Measurements from ENCODE around the gene UNC80.

Gene UNC80

DNA sequence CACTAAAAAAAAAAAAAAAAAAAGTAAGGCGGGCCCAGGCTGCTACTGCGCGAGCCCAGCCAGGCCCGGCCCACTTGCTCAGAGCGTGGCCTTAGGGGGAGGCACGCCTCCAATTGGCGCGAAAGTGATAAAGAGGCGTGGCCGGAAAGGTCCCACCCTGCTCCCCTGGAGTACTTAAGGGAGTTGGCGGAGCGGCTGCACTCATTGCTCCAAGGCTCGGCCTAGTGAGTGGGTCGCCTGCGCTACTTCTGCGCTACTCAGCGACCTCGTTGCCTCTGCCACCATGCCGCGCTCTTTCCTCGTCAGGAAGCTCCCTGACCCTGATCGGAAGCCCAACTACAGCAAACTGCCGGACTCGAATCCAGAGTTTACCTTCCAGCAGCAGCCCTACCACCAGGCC lies 36.9 kb downstream of the UNC80 start:
- 96% methylated on average over 24 of the region's 24 CpGs for WGBS
- H3K9me3 ChIP-seq (ENCODE audit: insufficient read depth, low read depth, low read length): no peaks in the 10 kb centered on the region
- H3K4me1 ChIP-seq (ENCODE audit: insufficient read depth, low read length): peaks cover 8% of the 10 kb centered on the region

DNA sequence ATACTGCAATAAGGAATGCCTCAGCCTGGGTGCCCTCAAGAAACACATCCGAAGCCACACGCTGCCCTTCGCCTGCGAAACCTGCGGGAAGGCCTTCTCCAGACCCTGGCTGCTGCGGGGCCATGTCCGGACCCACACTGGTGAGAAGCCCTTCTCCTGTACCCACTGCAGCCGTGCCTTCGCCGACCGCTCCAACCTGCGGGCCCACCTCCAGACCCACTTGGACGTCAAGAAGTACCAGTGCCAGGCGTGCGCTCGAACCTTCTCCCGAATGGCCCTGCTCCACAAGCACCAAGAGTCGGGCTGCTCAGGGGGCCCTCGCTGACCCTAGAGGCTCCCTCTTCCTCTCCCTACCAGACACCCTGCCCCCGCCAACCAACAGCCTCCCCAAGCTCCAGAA lies 37.6 kb downstream of the UNC80 start:
- Histone ChIP-seq H3K4me3 (ENCODE audit: low read length) (no peak overlapping the region), H3K9ac (ENCODE audit: low read depth, low read length) (no peak overlapping the region), H3K27me3 (ENCODE audit: insufficient read depth, low read length) (no peaks in the 10 kb centered on the region), H3K4me1 (ENCODE audit: insufficient read depth, low read length) (peaks cover 13% of the 10 kb centered on the region), H3K27ac (ENCODE audit: low read depth, low read length) (no peak overlapping the region), H3K36me3 (ENCODE audit: insufficient read depth, low read length) (no peaks in the 10 kb centered on the region), H3K9me3 (ENCODE audit: insufficient read depth, low read depth, low read length) (no peaks in the 10 kb centered on the region)
- WGBS: 96% methylated on average over 20 of the region's 20 CpGs

More for the DNA sequence above, 36.9 kb downstream of the UNC80 start:
- no peaks in the 10 kb centered on the region for H3K27me3 ChIP-seq (ENCODE audit: insufficient read depth, low read length)
- no peak overlapping the region for H3K27ac ChIP-seq (ENCODE audit: low read depth, low read length)
- no peak overlapping the region for H3K4me3 ChIP-seq (ENCODE audit: low read length)
- H3K9ac ChIP-seq (ENCODE audit: low read depth, low read length): no peak overlapping the region
- no peaks in the 10 kb centered on the region for H3K36me3 ChIP-seq (ENCODE audit: insufficient read depth, low read length)

DNA sequence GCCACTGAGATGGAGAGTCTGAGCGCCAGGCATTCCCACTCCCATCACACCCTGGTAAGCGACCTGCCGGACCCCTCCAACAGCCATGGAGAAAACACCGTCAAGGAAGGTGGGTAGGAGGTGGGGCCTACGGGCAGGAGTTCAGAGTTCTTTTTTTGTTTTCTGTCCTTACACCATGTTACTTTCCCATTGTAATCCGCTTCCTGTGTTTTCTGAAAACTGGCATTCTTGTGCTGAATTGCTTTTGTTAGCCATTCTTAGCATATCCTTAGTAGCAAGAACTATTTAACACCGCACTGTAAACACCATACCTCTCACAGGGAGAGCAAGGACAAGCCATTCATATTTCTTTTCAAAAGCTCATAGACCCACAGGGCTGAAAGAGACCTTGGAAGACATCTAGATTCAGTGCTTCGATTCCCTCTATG lies 46.2 kb downstream of the UNC80 start:
- H3K9ac ChIP-seq (ENCODE audit: low read depth, low read length): peak overlapping the region; percentile 28; the same call in 1 of the 2 replicates

GRCh38 chr2:209818939-209819338 lies 47.3 kb downstream of the UNC80 start:
- Histone ChIP-seq H3K27me3 (ENCODE audit: insufficient read depth, low read length) (no peaks in the 10 kb centered on the region), H3K36me3 (ENCODE audit: insufficient read depth, low read length) (no peaks in the 10 kb centered on the region), H3K4me1 (ENCODE audit: insufficient read depth, low read length) (peaks cover 21% of the 10 kb centered on the region), H3K9me3 (ENCODE audit: insufficient read depth, low read depth, low read length) (peaks cover 6% of the 10 kb centered on the region), H3K4me3 (ENCODE audit: low read length) (no peak overlapping the region), H3K27ac (ENCODE audit: low read depth, low read length) (peak overlapping the region; percentile 90; the same call in 1 of the 2 replicates), H3K9ac (ENCODE audit: low read depth, low read length) (no peak overlapping the region)
- WGBS: 94% methylated on average over 7 of the region's 7 CpGs

More for the DNA sequence above, 46.2 kb downstream of the UNC80 start:
- Histone ChIP-seq H3K27me3 (ENCODE audit: insufficient read depth, low read length) (no peaks in the 10 kb centered on the region), H3K27ac (ENCODE audit: low read depth, low read length) (peak overlapping the region; percentile 90), H3K9me3 (ENCODE audit: insufficient read depth, low read depth, low read length) (peaks cover 6% of the 10 kb centered on the region), H3K4me3 (ENCODE audit: low read length) (peak overlapping the region; percentile 2; the same call in 1 of the 2 replicates), H3K36me3 (ENCODE audit: insufficient read depth, low read length) (no peaks in the 10 kb centered on the region), H3K4me1 (ENCODE audit: insufficient read depth, low read length) (peaks cover 31% of the 10 kb centered on the region)
- WGBS: 27% methylated on average over 8 of the region's 8 CpGs

- Histone ChIP-seq H3K9me3 (ENCODE audit: insufficient read depth, low read depth, low read length) (peaks cover 6% of the 10 kb centered on the region), H3K27ac (ENCODE audit: low read depth, low read length) (no peak overlapping the region), H3K4me3 (ENCODE audit: low read length) (no peak overlapping the region), H3K4me1 (ENCODE audit: insufficient read depth, low read length) (peaks cover 20% of the 10 kb centered on the region), H3K27me3 (ENCODE audit: insufficient read depth, low read length) (no peaks in the 10 kb centered on the region), H3K36me3 (ENCODE audit: insufficient read depth, low read length) (no peaks in the 10 kb centered on the region), H3K9ac (ENCODE audit: low read depth, low read length) (no peak overlapping the region)
- 93% methylated on average over 4 of the region's 4 CpGs for WGBS
Measured at GRCh38 chr2:209821806-209822205, 50.2 kb downstream of the UNC80 start.

DNA sequence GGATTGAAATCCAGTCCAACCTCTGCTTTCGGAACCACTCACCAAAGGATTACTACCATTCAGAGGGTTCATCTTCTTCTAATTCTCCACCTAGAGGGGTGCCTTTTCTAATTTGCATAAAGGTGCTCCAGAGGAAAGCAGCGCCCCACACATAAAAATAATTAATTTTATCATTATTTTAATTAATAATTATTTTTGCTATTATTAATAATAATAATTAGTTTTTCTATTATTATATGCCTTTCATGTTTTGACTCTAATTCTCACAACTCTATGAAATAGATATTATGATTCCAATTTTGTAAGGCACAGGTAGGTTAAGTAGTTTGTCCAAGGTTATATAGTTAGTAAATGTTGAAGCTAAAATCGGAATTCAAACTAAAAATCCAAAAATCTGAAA lies 51.9 kb downstream of the UNC80 start:
- 89% methylated on average over 2 of the region's 3 CpGs for WGBS
- no peak overlapping the region for H3K4me3 ChIP-seq (ENCODE audit: low read length)
- no peak overlapping the region for H3K27ac ChIP-seq (ENCODE audit: low read depth, low read length)
- H3K36me3 ChIP-seq (ENCODE audit: insufficient read depth, low read length): no peaks in the 10 kb centered on the region
- H3K27me3 ChIP-seq (ENCODE audit: insufficient read depth, low read length): no peaks in the 10 kb centered on the region
- peaks cover 6% of the 10 kb centered on the region for H3K9me3 ChIP-seq (ENCODE audit: insufficient read depth, low read depth, low read length)
- H3K4me1 ChIP-seq (ENCODE audit: insufficient read depth, low read length): peaks cover 7% of the 10 kb centered on the region
- no peak overlapping the region for H3K9ac ChIP-seq (ENCODE audit: low read depth, low read length)

DNA sequence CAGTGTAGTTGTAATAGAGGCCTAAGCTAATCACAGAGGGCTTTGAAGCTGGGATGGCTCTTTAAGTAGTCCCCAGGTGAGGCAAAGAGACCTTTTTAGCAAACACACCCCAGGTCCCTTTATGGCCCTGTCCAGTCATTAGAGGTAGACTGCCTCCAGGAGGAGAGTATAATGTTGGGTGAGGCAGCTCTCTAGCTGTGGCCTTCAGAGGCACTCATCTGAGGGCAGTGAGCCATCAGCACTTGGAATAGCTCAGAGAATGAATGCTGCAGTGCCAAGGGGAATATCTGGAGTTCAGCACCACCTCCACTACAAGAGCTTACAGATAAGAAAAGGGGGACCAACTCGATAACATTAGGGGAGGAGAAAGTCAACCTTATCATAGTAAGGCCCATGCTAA lies 52.8 kb downstream of the UNC80 start:
- 60% methylated on average over 1 of the region's 1 CpG for WGBS
- H3K27me3 ChIP-seq (ENCODE audit: insufficient read depth, low read length): no peaks in the 10 kb centered on the region
- no peak overlapping the region for H3K9ac ChIP-seq (ENCODE audit: low read depth, low read length)
- H3K9me3 ChIP-seq (ENCODE audit: insufficient read depth, low read depth, low read length): peaks cover 6% of the 10 kb centered on the region
- H3K4me3 ChIP-seq (ENCODE audit: low read length): no peak overlapping the region
- no peaks in the 10 kb centered on the region for H3K4me1 ChIP-seq (ENCODE audit: insufficient read depth, low read length)
- H3K36me3 ChIP-seq (ENCODE audit: insufficient read depth, low read length): no peaks in the 10 kb centered on the region
- H3K27ac ChIP-seq (ENCODE audit: low read depth, low read length): no peak overlapping the region

DNA sequence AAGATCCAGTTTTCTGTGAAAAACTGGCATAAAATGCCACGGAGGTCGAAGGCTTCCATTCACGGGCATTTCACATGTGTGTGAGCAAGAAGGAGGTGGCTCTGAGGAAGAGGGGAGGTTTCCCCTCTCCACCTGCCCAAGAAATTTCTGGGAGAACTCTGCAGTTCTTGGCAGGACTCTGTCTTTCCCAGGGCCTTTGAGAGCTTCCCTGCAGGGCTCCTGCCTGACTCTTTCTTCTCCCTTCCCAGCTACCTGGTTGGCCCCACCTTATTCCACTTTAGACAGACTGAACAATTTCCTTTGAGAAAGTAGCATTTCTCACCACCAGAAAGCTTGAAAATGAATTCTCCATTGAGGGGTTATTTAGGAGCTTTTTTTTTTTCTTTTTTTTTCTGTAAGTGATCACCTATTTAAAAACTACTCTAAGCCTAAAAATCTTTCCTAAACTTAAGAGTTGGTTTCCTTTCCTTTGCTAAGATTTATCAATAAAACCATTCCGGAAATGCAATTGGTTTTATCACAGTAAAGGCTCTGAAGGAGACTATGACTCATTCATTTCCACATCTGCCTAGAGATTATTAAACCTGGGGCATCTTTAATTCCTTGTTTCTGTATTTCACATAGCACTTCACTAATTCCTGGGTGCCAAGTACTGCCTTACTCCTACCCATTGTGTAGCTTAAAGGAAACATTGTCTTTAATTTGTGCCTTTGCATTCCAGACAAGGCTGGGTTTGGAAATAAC lies 59.3 kb downstream of the UNC80 start:
- no peak overlapping the region for H3K27ac ChIP-seq (ENCODE audit: low read depth, low read length)
- H3K4me1 ChIP-seq (ENCODE audit: insufficient read depth, low read length): peaks cover 19% of the 10 kb centered on the region
- no peak overlapping the region for H3K4me3 ChIP-seq (ENCODE audit: low read length)
- no peaks in the 10 kb centered on the region; the same call in 1 of the 2 replicates for H3K27me3 ChIP-seq (ENCODE audit: insufficient read depth, low read length)
- 92% methylated on average over 4 of the region's 4 CpGs for WGBS
- H3K36me3 ChIP-seq (ENCODE audit: insufficient read depth, low read length): no peaks in the 10 kb centered on the region
- H3K9ac ChIP-seq (ENCODE audit: low read depth, low read length): peak overlapping the region; percentile 13; the same call in 1 of the 2 replicates
- H3K9me3 ChIP-seq (ENCODE audit: insufficient read depth, low read depth, low read length): no peaks in the 10 kb centered on the region

DNA sequence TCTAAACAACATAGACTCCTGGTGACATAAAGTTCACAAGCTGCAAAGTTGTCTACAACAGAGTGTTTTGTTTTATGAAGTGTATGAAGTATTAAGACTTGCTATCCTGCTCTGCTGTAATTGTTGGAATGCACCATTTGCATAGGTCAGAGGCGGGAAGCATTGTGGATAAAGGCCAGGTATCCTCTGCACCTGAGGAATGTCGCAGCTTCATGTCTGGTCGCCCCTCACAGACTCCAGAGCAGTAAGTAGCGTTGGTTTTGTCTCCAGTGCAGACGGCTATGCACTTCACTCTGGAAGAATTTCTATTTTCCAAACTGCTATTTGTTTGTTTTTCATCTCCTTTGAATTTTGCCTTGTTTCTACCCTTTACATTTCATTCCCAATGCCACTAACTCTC lies 63.1 kb downstream of the UNC80 start:
- H3K27ac ChIP-seq (ENCODE audit: low read depth, low read length): no peak overlapping the region
- H3K9ac ChIP-seq (ENCODE audit: low read depth, low read length): no peak overlapping the region
- no peak overlapping the region for H3K4me3 ChIP-seq (ENCODE audit: low read length)
- no peaks in the 10 kb centered on the region for H3K36me3 ChIP-seq (ENCODE audit: insufficient read depth, low read length)
- WGBS: 86% methylated on average over 5 of the region's 5 CpGs
- no peaks in the 10 kb centered on the region; the same call in 1 of the 2 replicates for H3K27me3 ChIP-seq (ENCODE audit: insufficient read depth, low read length)
- H3K9me3 ChIP-seq (ENCODE audit: insufficient read depth, low read depth, low read length): no peaks in the 10 kb centered on the region
- H3K4me1 ChIP-seq (ENCODE audit: insufficient read depth, low read length): peaks cover 19% of the 10 kb centered on the region

DNA sequence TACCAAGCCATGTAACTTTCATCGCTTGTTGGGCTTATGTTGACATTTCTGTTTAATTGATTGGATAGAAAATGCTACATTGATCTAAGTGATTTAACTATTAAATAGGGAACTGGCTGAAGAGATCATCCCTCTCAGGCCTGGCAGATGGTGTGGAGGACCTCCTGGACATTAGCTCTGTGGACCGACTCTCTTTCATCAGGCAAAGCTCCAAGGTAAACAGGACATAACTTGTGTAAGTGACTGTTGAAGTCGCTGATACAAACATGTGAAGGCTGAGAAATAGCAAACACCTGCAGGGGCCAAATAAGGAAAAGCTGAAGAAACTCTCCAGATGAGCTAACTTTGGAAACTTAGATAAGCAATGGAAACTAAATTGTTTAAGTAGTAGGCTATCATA lies 68.8 kb downstream of the UNC80 start:
- Histone ChIP-seq H3K27me3 (ENCODE audit: insufficient read depth, low read length) (no peaks in the 10 kb centered on the region), H3K9me3 (ENCODE audit: insufficient read depth, low read depth, low read length) (no peaks in the 10 kb centered on the region), H3K27ac (ENCODE audit: low read depth, low read length) (no peak overlapping the region), H3K9ac (ENCODE audit: low read depth, low read length) (no peak overlapping the region), H3K4me1 (ENCODE audit: insufficient read depth, low read length) (no peaks in the 10 kb centered on the region), H3K36me3 (ENCODE audit: insufficient read depth, low read length) (no peaks in the 10 kb centered on the region), H3K4me3 (ENCODE audit: low read length) (no peak overlapping the region)
- 91% methylated on average over 3 of the region's 3 CpGs for whole genome bisulfite sequencing

DNA sequence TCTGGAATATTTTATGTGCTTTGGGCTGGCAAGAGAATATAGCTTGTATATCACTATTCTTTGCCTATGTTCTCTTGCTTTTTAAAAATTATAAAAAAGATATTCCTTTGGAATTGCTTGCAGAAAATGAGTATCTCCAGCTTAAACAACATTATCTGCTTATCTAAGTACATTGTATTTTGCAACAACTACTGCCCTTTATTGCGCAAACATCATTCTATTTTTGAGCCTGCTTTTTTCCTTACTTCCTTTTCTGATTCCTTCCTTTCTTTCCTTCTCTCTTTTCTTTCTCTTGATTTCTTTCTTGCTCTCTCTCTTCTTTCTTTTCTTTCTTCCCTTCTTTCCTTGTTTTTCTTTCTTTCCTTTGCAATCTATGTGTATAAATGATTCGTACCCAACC lies 74.0 kb downstream of the UNC80 start:
- Histone ChIP-seq H3K27me3 (ENCODE audit: insufficient read depth, low read length) (no peaks in the 10 kb centered on the region), H3K4me1 (ENCODE audit: insufficient read depth, low read length) (no peaks in the 10 kb centered on the region), H3K9me3 (ENCODE audit: insufficient read depth, low read depth, low read length) (no peaks in the 10 kb centered on the region), H3K36me3 (ENCODE audit: insufficient read depth, low read length) (no peaks in the 10 kb centered on the region), H3K4me3 (ENCODE audit: low read length) (no peak overlapping the region), H3K27ac (ENCODE audit: low read depth, low read length) (no peak overlapping the region), H3K9ac (ENCODE audit: low read depth, low read length) (no peak overlapping the region)
- whole genome bisulfite sequencing: 94% methylated on average over 1 of the region's 2 CpGs

All from HUES64 (cell line).